Activated naive CD4-positive, alpha-beta T cell treated with anti-CD3 and anti-CD28 coated beads, Interleukin-2, amount 10 ng/mL, durations not matched to agents 7 days and 5 days (primary cell): Measurements from ENCODE around the gene VSTM2B.

Source experiments
- CTCF ChIA-PET: fragments of 350-600 bp; sonication (Branson Sonifier 250); formaldehyde crosslinking; loops from one replicate; lab custom pipeline; 2021; ENCODE audit warnings: antibody characterized with exemption; lab: Charles Lee
- DNase-seq: peaks from one replicate; pipeline ENCODE4 v3.0.0-alpha.2; 2020
- H3K27ac Mint-ChIP-seq: one replicate; pipeline ENCODE4 v1.8.0; 2021; ENCODE audit warnings: mild to moderate bottlenecking, moderate library complexity, mixed read lengths
- H3K27me3 Mint-ChIP-seq: one replicate; pipeline ENCODE4 v1.8.0; 2021; ENCODE audit warnings: mild to moderate bottlenecking, mixed read lengths
- H3K36me3 Mint-ChIP-seq: one replicate; pipeline ENCODE4 v1.8.0; 2021; ENCODE audit warnings: mixed read lengths
- H3K4me1 Mint-ChIP-seq: one replicate; pipeline ENCODE4 v1.8.0; 2021; ENCODE audit warnings: mixed read lengths
- H3K4me3 Mint-ChIP-seq: one replicate; pipeline ENCODE4 v1.8.0; 2021; ENCODE audit warnings: mild to moderate bottlenecking, moderate library complexity, mixed read lengths
- H3K9me3 Mint-ChIP-seq: one replicate; pipeline ENCODE4 v1.8.0; 2021; ENCODE audit warnings: mixed read lengths

VSTM2B gene

DNA sequence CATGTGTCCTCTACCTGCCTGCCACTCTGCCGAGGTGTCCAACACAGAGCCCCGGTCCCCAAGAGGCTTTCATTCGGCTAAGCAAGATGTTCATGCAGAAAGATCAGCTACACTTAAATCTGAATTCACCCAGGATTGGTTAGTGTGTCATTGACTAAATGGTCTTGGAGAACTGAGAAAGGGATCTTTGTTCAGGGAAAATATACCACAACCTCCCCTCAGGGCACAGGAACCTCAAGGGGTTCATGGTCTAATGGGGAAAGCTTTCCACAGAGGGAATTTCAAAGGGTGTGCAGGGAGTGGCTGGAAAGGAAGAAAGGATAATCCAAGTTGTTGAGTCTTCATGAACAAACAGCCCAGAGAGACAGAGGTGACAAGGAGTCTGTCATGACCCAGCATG, 65.9 kb downstream of the VSTM2B start:
- Mint-ChIP-seq H3K4me3 (no peak overlapping the region), H3K27ac (no peak overlapping the region), H3K9me3 (peaks cover 13% of the 10 kb centered on the region), H3K36me3 (no peaks in the 10 kb centered on the region), H3K27me3 (peaks cover 59% of the 10 kb centered on the region), H3K4me1 (peaks cover 14% of the 10 kb centered on the region)
- no peak for DNase-seq
- CTCF ChIA-PET: no interaction called here

DNA sequence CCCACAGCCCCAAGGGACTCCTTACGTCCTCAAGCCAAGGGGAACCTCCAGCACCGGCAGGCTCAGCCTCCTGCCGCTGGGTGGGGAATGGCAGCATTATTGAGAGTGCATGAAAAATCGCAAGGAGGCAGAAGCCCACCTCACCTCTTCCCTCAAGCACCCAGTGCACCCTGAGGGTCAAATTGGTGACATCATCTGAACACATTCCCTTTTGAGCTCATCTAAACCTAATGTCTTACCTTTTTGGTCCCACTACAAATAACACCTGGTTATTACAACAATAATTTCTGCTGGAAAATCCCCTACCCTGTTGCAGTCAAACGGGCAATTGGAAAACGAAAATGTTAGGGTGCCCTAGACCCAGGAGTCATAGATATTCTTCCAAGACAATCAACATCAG, 68.1 kb downstream of the VSTM2B start:
- no peak for DNase-seq
- no peaks in the 10 kb centered on the region for H3K36me3 Mint-ChIP-seq
- no peaks in the 10 kb centered on the region for H3K4me1 Mint-ChIP-seq
- no peak overlapping the region for H3K4me3 Mint-ChIP-seq
- CTCF ChIA-PET: no interaction called here
- peaks cover 80% of the 10 kb centered on the region for H3K27me3 Mint-ChIP-seq
- H3K9me3 Mint-ChIP-seq: peaks cover 10% of the 10 kb centered on the region
- H3K27ac Mint-ChIP-seq: no peak overlapping the region

DNA sequence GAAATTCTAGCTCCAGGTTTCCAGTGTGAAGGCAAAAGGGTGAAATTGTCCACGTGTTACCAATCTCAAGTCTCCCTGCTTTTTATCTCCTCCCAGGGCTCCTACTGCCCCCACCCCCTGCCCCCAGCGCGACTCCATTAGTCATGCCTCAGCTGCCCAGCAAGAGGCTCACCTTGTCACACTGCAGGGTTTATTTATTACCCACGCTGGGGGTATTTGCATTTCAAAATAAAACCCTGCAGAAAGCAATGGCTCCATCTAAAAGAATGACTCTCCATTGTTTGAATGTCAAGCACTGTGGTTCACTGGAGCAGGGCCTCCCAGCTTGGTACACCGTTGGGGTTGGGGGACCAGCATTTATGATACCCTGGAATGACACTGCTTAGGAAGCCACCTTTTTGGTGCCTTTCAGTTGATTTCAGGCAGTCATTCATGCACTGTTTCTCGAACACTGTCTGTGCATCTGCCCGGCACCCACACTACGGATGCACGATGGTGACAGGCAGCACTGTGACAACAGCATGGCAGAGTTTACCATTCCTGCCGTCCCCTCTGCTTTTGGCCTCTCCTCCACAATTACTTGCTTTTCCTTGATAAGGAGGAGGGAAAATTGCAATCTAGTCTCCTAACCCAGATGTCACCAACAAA, 70.4 kb downstream of the VSTM2B start:
- no peaks in the 10 kb centered on the region for H3K36me3 Mint-ChIP-seq
- H3K9me3 Mint-ChIP-seq: no peaks in the 10 kb centered on the region
- no peaks in the 10 kb centered on the region for H3K4me1 Mint-ChIP-seq
- DNase-seq: no peak
- no peak overlapping the region for H3K27ac Mint-ChIP-seq
- H3K4me3 Mint-ChIP-seq: no peak overlapping the region
- CTCF ChIA-PET: no interaction called here
- H3K27me3 Mint-ChIP-seq: peaks cover 73% of the 10 kb centered on the region

DNA sequence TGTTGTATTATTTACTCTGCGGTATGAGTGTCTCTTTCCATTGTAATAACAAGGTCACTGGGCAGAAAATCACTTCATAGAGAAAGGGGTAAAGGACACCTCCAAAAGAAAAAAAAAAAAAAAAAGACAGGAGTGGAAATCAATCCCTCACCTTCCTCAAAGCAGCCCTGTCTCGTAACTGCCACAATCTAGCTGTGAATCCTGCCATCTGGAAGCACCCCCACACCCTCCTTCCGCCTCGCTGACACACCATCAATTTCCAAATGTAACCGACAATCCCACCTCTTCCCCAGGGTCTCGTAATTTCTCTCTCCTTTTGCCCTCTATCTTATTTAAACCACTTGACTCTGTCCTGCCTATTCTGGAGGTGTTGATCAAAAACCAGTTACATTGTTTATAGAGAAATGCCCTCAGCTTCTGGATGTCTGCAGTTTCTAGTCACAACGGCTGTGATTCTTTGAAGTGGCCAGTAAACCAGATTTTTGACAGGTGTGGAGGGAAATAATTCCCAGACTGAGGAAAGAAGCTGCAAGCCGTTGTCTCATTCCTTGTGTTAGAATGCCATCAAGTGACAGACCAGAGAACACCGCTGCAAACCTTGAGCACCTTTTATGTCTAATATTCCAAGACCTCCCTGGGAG, 71.2 kb downstream of the VSTM2B start:
- Mint-ChIP-seq H3K9me3 (no peaks in the 10 kb centered on the region), H3K4me3 (no peak overlapping the region), H3K4me1 (no peaks in the 10 kb centered on the region), H3K36me3 (no peaks in the 10 kb centered on the region), H3K27me3 (peaks cover 65% of the 10 kb centered on the region), H3K27ac (no peak overlapping the region)
- CTCF ChIA-PET: interaction anchor here (0.7 to 2.4 kb wide), 3 partner anchors 9 to 68 kb away, joined by 3 to 8 read pairs (median 4); no protein-coding TSS in a partner anchor
- DNase-seq: peak; percentile 8

DNA sequence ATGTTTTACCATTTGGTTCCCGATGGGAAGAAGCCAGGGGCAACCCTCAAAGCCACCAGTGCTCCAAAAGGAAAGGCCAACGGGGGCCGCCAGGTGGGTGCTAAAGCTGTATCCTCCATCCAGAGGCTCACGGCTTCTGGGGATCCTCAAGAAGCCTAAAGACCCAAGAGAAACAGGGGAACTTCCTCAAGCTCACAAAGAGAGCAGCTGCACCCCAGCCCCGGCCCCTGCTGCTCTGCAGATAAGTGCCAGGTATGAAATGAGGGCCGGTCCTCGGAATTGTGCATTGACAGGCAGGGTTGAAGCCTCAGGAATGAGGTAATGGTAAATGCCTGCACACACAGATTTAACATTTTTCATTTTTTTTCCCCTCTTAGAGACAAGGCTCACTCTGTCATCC, 72.2 kb downstream of the VSTM2B start:
- H3K36me3 Mint-ChIP-seq: peaks cover 2% of the 10 kb centered on the region
- DNase-seq: no peak
- no peak overlapping the region for H3K27ac Mint-ChIP-seq
- no peak overlapping the region for H3K4me3 Mint-ChIP-seq
- peaks cover 56% of the 10 kb centered on the region for H3K27me3 Mint-ChIP-seq
- H3K4me1 Mint-ChIP-seq: no peaks in the 10 kb centered on the region
- H3K9me3 Mint-ChIP-seq: no peaks in the 10 kb centered on the region
- CTCF ChIA-PET: interaction anchor here (1.0 to 2.4 kb wide), 4 partner anchors 10 to 335 kb away, joined by 3 to 8 read pairs (median 4); no protein-coding TSS in a partner anchor

DNA sequence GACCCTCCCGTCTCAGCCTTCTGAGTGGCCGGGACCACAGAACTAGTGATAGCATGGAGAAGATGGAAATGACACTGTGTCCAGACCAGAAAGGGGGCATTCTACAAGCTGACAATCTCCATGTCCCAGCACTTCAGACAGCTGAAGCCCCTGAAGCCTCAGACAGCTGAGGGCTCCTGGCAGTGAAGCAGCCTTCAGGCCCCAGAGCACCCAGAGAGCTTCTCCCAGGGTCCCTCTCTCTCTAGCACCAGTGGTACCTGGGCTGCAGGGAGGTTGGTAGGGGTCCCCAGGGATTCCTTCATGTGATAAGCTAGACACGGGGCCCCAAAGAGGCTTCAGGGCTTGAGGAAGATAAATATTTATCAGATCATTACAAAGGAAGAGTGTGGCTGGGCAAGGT, 72.7 kb downstream of the VSTM2B start:
- Mint-ChIP-seq H3K4me3 (no peak overlapping the region), H3K9me3 (no peaks in the 10 kb centered on the region), H3K4me1 (no peaks in the 10 kb centered on the region), H3K27ac (no peak overlapping the region), H3K36me3 (peaks cover 2% of the 10 kb centered on the region), H3K27me3 (peaks cover 51% of the 10 kb centered on the region)
- CTCF ChIA-PET: interaction anchor here (1.0 to 2.4 kb wide), 3 partner anchors 11 to 335 kb away, joined by 3 to 8 read pairs (median 4); no protein-coding TSS in a partner anchor
- DNase-seq: no peak

DNA sequence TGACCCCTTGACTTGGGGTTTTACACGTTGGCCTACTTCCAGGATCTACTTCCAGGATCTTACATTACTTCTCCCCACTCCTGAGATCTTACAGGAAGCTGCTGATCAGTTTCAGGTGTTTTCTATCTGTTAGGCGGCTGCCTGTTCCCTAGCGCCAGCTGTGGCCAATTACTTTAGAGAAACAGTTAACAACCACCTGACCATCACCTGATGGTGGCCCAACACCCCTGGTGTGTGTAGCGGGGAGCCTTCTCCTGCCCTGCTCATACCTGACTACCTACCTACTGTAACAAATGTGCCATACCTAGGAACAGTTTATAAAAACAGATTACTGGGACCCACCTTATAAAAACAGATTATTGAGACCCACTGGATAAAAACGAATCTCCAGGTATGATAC, 77.5 kb downstream of the VSTM2B start:
- no peak for DNase-seq
- Mint-ChIP-seq H3K9me3 (no peaks in the 10 kb centered on the region), H3K4me1 (peaks cover 24% of the 10 kb centered on the region), H3K27me3 (peaks cover 13% of the 10 kb centered on the region), H3K36me3 (peaks cover 6% of the 10 kb centered on the region), H3K27ac (no peak overlapping the region), H3K4me3 (no peak overlapping the region)
- CTCF ChIA-PET: interaction anchor here (1.4 kb wide), 1 partner anchor 113 kb away, joined by 5 read pairs; no protein-coding TSS in a partner anchor

DNA sequence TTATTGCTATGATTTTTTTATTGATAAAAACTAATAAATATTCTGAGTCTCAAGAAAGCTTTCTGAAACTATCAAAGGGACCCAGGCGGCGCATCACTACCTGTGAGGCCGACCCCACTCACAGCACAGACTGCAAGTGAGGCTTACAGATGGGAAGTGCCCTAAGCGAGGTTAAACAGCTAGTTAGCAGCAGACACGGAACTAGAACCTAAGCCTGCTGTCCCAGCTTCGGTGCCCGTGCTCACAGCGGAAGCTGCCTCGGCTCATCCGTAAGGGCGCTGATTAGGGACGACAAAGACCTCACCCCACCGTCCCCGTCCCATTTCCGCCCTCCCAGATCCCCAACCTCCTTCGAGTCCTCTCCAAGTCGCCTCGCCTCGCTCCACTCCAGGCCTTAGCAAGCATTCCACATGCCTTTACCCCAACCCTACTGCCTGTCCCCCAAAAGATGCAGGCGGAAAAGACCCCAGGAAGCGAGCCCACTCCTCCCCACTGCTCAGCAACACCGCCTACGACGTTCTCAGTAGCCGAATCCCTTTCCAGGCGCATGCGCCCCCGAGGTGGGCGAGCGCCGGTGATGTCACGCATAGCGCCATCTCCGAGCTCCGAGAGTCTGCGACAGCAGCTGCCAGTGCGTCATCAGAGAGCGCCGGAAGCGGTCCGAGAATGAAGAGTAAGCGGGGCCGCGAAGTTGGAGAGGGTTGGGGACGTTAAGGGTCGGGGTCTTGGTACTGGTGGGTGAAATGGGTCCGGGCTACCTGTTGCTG, 80.0 kb downstream of the VSTM2B start, which contains the start of gene POP4:
Gene POP4, plus strand, starts transcription at position 631 of the 767 bp plus-strand sequence. Its CDS starts 36 bp downstream, at position 667.
- Mint-ChIP-seq H3K36me3 (peaks cover 22% of the 10 kb centered on the region), H3K27me3 (peaks cover 6% of the 10 kb centered on the region), H3K4me1 (peaks cover 32% of the 10 kb centered on the region), H3K27ac (peak within 1 kb of the TSS; percentile 99), H3K9me3 (no peaks in the 10 kb centered on the region), H3K4me3 (peak within 1 kb of the TSS; percentile 94)
- peak; percentile 99 for DNase-seq
- CTCF ChIA-PET: interaction anchor here (0.7 to 9.1 kb wide), 10 partner anchors 19 to 336 kb away, joined by 3 to 142 read pairs (median 4); partner anchors contain the start of genes C19orf12, PLEKHF1 and URI1

DNA sequence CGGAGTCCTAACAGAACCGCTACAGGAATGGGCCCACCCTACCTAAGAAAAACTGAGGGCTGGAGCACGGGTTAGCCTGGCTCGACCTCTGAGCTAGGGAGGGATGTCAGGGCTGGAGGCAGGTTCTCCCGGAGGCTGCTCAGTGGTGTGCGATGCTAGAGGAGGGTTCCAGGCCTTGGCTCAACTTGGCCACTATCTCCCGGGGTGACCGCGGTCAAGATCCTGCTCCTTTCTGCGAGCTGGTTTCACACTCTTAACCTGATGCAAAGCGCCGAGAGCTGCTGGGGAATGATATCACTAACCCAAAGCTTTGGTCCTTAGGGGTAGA, 80.6 kb downstream of the VSTM2B start:
- Mint-ChIP-seq H3K27me3 (peaks cover 6% of the 10 kb centered on the region), H3K27ac (peak overlapping the region; percentile 99), H3K4me1 (peaks cover 34% of the 10 kb centered on the region), H3K36me3 (peaks cover 24% of the 10 kb centered on the region), H3K9me3 (no peaks in the 10 kb centered on the region), H3K4me3 (peak overlapping the region; percentile 94)
- no peak for DNase-seq
- CTCF ChIA-PET: interaction anchor here (1.0 to 9.1 kb wide), 9 partner anchors 19 to 335 kb away, joined by 3 to 142 read pairs (median 4); partner anchors contain the start of genes C19orf12, PLEKHF1 and URI1

DNA sequence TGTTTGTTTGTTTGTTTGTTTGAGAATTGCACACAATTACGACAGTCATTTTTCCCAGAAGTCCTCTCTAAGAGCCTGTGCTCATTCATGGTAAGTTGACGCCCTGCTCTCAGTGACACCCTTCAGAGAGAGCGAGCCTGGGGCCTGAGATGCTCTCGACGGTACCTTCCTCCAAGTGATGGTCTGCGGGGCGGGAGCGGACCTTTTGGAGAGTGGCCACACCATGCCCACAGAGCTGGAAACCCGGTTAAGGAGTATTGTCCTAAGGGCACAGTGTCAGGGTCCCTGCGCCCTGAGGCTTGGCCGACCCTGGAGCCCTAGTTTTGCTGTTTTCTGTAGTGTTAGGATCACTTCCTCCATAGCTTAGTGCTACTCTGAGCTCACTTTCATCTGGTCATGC, 83.8 kb downstream of the VSTM2B start:
- Mint-ChIP-seq H3K36me3 (peaks cover 44% of the 10 kb centered on the region), H3K4me3 (no peak overlapping the region), H3K4me1 (peaks cover 31% of the 10 kb centered on the region), H3K27me3 (peaks cover 6% of the 10 kb centered on the region), H3K27ac (no peak overlapping the region), H3K9me3 (no peaks in the 10 kb centered on the region)
- no peak for DNase-seq
- CTCF ChIA-PET: interaction anchor here (0.7 to 9.1 kb wide), 11 partner anchors 11 to 105 kb away, joined by 3 to 142 read pairs (median 16); partner anchors contain the start of genes C19orf12 and PLEKHF1

DNA sequence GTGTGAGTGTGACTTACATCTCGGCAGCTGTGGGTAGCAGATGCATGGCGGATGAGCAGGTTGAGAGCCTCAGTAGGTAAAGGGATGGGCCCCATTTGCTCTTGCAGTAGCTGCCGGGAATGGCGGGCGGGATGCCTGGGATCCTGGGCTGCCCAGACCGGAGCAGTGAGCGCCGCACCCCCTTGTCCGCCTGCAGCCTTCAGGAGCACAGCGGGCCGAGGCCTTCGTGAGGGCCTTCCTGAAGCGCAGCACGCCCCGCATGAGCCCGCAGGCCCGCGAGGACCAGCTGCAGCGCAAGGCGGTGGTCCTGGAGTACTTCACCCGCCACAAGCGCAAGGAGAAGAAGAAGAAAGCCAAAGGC, 84.4 kb downstream of the VSTM2B start:
- Mint-ChIP-seq H3K4me3 (no peak overlapping the region), H3K27me3 (peaks cover 6% of the 10 kb centered on the region), H3K4me1 (peaks cover 28% of the 10 kb centered on the region), H3K9me3 (no peaks in the 10 kb centered on the region), H3K36me3 (peaks cover 46% of the 10 kb centered on the region), H3K27ac (no peak overlapping the region)
- CTCF ChIA-PET: interaction anchor here (0.6 to 9.1 kb wide), 16 partner anchors 9 to 110 kb away, joined by 3 to 142 read pairs (median 10); partner anchors contain the start of genes C19orf12 and PLEKHF1
- no peak for DNase-seq

DNA sequence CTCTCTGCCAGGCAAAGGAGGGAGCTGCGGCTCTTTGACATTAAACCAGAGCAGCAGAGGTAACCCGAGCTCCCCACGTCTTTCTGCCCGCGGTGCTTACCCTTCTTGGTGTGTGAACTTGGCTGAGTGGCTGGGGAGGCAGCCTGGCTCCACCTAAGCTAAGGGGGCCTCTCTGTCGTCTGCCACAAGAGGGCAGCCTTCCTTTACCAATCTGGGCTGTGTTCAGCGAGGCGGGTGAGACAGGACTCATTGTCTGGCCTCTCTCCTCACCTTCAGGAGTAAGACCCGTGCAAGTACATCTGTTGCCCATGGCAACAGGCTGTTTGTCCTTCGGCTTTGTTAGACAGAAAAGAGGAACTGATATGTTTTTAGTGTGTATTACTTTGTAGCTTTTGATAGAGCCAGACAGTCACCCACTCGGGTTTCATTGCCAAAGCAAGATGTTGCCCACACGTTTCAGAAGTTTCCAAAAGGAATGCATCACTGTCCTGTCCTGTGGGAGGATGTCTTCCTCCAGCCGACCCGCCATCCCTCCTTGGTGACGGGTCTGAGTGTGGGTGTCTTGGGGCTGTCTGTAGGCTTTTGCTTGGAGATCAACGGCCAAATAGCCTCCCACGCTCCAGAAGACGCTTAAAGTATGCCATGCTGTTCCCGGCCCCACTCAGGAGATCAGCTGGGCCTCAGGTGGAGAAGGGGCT, 84.9 kb downstream of the VSTM2B start:
- peak overlapping the region; percentile 46 for H3K27ac Mint-ChIP-seq
- peak; percentile 91 for DNase-seq
- H3K4me3 Mint-ChIP-seq: no peak overlapping the region
- CTCF ChIA-PET: interaction anchor here (0.6 to 9.1 kb wide), 18 partner anchors 9 to 115 kb away, joined by 3 to 142 read pairs (median 9); partner anchors contain the start of genes C19orf12 and PLEKHF1
- peaks cover 6% of the 10 kb centered on the region for H3K27me3 Mint-ChIP-seq
- no peaks in the 10 kb centered on the region for H3K9me3 Mint-ChIP-seq
- H3K4me1 Mint-ChIP-seq: peaks cover 26% of the 10 kb centered on the region
- H3K36me3 Mint-ChIP-seq: peaks cover 51% of the 10 kb centered on the region

DNA sequence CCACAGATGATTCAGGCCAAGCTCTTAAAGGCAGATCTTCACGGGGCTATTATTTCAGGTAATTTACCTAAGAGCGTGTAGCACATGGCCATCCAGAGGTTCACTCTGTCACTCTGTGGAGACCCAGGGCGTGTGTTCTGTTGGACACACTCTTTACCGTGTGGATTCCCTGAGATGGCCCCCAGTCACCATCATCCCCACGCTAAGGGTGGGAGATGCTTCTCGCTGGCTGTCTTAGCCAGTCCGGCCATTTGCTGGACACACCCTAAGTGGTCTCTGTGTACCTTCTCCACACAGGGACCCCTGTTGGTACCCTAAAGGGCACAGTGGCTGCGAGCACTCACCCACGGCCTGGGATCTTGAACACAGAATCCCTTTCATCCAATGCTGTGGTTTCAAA, 86.3 kb downstream of the VSTM2B start:
- Mint-ChIP-seq H3K36me3 (peaks cover 53% of the 10 kb centered on the region), H3K27me3 (no peaks in the 10 kb centered on the region), H3K9me3 (no peaks in the 10 kb centered on the region), H3K4me3 (no peak overlapping the region), H3K27ac (no peak overlapping the region), H3K4me1 (peaks cover 14% of the 10 kb centered on the region)
- no peak for DNase-seq
- CTCF ChIA-PET: interaction anchor here (0.7 to 9.1 kb wide), 6 partner anchors 8 to 102 kb away, joined by 3 to 142 read pairs (median 53); partner anchors contain the start of genes C19orf12 and PLEKHF1
